Activated CD8-positive, alpha-beta T cell treated with anti-CD3 and anti-CD28 coated beads, Interleukin-2, amount 10 ng/mL, durations not matched to agents 7 days and 5 days (primary cell): ENCODE measurements around the gene ZEB2. TPM values are rescaled to one million over a fixed set of nuclear protein-coding genes. Genes with fewer than 3 reads are reported as not detected.

Experiments
- ATAC-seq: fragments of 150-1000 bp; cut with Tn5 transposase; one replicate; pipeline ENCODE4 v1.10.0; 2021; ENCODE audit warnings: moderate library complexity
- CTCF ChIA-PET: fragments of 350-600 bp; sonication (Branson Sonifier 250); formaldehyde crosslinking; loops from one replicate; lab custom pipeline; 2021; ENCODE audit warnings: antibody characterized with exemption; lab: Charles Lee
- POLR2A ChIA-PET: fragments of 350-600 bp; sonication (Branson Sonifier 250); formaldehyde crosslinking; loops from one replicate; lab custom pipeline; 2021; ENCODE audit warnings: antibody characterized with exemption; lab: Charles Lee
- DNase-seq: peaks from one replicate; pipeline ENCODE4 v3.0.0-alpha.2; 2020
- H3K27ac Mint-ChIP-seq: one replicate; pipeline ENCODE4 v1.8.0; 2021; ENCODE audit warnings: mild to moderate bottlenecking, mixed read lengths
- H3K27me3 Mint-ChIP-seq: one replicate; pipeline ENCODE4 v1.8.0; 2021; ENCODE audit warnings: low read depth, mixed read lengths
- H3K36me3 Mint-ChIP-seq: one replicate; pipeline ENCODE4 v1.8.0; 2021; ENCODE audit warnings: low read depth, mixed read lengths
- H3K4me1 Mint-ChIP-seq: one replicate; pipeline ENCODE4 v1.8.0; 2021; ENCODE audit warnings: low read depth, mixed read lengths
- H3K4me3 Mint-ChIP-seq: one replicate; pipeline ENCODE4 v1.8.0; 2021; ENCODE audit warnings: mild to moderate bottlenecking, mixed read lengths
- H3K9me3 Mint-ChIP-seq: one replicate; pipeline ENCODE4 v1.8.0; 2022; ENCODE audit warnings: mixed read lengths; ENCODE audit not compliant: insufficient read depth
- total RNA-seq, 2 experiments: library from RNA; stranded (reverse); gene quantifications; one replicate each; pipeline ENCODE4 v1.2.3, GENCODE V29; 2021

Gene ZEB2
- total RNA-seq, 2 experiments from 2014 or later, result 4.0 to 5.7 TPM

DNA sequence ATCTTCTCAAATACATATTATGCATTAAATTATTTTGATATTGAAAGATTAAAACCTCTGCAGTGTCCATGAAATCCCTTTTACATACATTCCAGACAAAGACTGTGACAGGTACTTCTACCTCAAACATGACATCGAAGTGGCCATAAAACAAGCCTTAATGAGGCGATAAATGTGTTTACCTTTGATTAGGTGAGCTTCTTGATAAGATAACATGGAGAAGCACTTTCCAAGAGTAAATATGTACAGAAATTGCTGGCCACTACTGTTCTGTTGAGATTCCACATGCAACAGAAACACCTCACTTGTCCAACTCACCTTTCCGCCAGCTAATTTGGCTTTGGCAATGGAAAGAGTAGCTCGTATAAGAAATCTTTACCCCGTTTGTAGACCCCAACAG is 55.2 kb downstream of the ZEB2 start:
- no peaks in the 10 kb centered on the region for H3K9me3 Mint-ChIP-seq
- CTCF ChIA-PET, result interaction anchor here (1.2 to 1.4 kb wide), 2 partner anchors 15 to 39 kb away, joined by 3 to 4 read pairs; no protein-coding TSS in a partner anchor
- no peak overlapping the region for H3K4me3 Mint-ChIP-seq
- H3K4me1 Mint-ChIP-seq, result peaks cover 4% of the 10 kb centered on the region
- DNase-seq (no peak), ATAC-seq (no peak)
- H3K27ac Mint-ChIP-seq, result no peak overlapping the region
- no peaks in the 10 kb centered on the region for H3K36me3 Mint-ChIP-seq
- POLR2A ChIA-PET, result no interaction called here
- H3K27me3 Mint-ChIP-seq, result no peaks in the 10 kb centered on the region

DNA sequence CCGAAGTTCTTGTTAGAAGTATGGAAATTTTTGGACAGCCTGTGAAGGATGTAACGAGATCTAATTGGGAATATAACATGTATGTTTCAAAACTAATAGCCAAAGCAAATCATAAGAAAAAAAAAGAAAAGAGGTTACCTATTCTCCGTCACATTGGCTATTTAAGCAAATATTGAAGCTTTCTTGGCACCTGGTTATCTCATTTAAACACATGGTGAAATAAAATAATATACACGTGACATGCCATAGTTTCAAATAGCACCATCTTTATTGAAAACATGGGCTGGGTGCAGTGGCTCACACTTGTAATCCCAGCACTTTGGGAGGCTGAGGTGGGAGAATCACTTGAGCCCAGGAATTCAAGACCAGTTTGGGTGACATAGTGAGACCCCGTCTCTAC is 56.7 kb downstream of the ZEB2 start:
- Mint-ChIP-seq H3K36me3 (no peaks in the 10 kb centered on the region), H3K4me3 (no peak overlapping the region), H3K4me1 (peaks cover 16% of the 10 kb centered on the region), H3K27me3 (no peaks in the 10 kb centered on the region), H3K27ac (no peak overlapping the region), H3K9me3 (no peaks in the 10 kb centered on the region)
- ChIA-PET CTCF (interaction anchor here (1.4 kb wide), 1 partner anchor 14 kb away, joined by 4 read pairs; no protein-coding TSS in a partner anchor), POLR2A (no interaction called here)
- no peak for DNase-seq
- ATAC-seq, result no peak

DNA sequence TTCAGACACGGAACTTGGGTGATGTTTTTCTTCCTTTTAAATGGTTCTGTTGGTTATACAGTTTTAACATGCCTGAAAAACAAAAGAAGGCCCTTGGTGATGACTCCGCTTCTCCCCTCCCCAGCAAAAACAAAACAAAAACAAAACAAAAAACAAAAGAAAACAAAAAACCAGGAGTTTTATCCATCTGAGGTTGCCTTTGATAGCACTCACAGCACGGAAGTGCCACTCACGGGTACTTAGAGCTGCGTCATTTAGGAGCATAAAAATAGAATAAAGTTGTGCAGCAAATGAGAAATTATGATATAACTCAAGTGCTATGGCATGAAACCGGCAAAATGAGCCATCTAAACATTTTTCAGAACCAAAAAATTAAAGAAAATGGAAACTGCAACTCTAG is 57.7 kb downstream of the ZEB2 start:
- H3K27ac Mint-ChIP-seq, result no peak overlapping the region
- H3K4me3 Mint-ChIP-seq, result no peak overlapping the region
- H3K36me3 Mint-ChIP-seq, result no peaks in the 10 kb centered on the region
- H3K27me3 Mint-ChIP-seq, result no peaks in the 10 kb centered on the region
- H3K4me1 Mint-ChIP-seq, result peaks cover 17% of the 10 kb centered on the region
- ChIA-PET CTCF (no interaction called here), POLR2A (no interaction called here)
- no peak for ATAC-seq
- no peaks in the 10 kb centered on the region for H3K9me3 Mint-ChIP-seq
- no peak for DNase-seq

DNA sequence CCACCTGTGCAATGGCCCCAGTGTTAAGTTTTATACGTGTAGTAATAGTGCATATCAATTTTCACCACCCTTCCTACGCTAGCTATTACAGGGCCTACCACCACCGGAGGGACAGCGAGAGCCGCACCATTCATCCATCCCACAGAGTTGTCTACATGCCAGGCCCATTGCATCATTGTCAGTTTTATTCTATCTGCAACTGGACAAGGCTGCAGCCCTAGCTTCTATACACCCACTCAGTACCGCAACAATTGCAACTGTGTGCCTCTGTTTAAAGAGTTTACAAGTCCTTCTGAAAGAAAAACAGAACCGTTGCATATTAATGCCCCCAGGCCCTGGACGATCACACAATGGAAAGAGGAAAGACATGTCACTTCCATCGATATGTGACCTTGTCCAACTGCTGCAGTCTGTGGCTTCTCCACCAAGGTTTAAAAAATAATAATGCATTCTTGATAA is 58.6 kb downstream of the ZEB2 start:
- Mint-ChIP-seq H3K4me1 (peaks cover 17% of the 10 kb centered on the region), H3K27me3 (no peaks in the 10 kb centered on the region), H3K36me3 (no peaks in the 10 kb centered on the region), H3K4me3 (no peak overlapping the region), H3K9me3 (no peaks in the 10 kb centered on the region), H3K27ac (no peak overlapping the region)
- DNase-seq (no peak), ATAC-seq (no peak)
- ChIA-PET CTCF (no interaction called here), POLR2A (no interaction called here)

DNA sequence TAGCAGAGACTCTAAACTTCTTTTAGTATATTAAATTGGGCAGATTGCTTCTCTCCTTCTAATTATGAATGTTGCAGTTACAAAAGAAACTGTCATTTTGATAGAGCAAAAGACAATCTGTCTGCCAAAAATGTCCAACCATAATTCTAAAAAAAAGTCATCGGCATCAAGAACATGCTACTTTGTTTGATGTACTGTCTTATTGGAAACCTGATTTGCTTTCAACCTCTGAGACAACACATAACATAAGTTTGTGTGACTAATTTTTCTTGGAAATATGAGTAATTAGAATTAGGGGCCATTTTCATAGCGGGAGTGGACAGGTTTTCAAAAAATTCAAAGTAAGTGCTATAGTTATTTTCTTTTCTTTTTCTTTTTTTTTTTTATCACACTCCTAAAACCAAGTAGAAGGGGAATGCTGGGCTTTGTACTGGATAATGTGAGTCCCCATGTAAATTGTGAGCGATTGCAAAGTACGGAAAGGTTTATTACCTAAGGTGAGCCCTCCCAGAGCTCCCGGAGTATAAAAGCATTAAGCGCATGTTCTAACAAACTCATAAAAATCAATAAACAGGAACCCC is 59.1 kb downstream of the ZEB2 start:
- Mint-ChIP-seq H3K4me3 (no peak overlapping the region), H3K9me3 (no peaks in the 10 kb centered on the region), H3K27ac (no peak overlapping the region), H3K36me3 (no peaks in the 10 kb centered on the region), H3K27me3 (no peaks in the 10 kb centered on the region), H3K4me1 (peaks cover 17% of the 10 kb centered on the region)
- POLR2A ChIA-PET, result interaction anchor here (0.6 kb wide), 1 partner anchor 136 kb away, joined by 3 read pairs; no protein-coding TSS in a partner anchor
- CTCF ChIA-PET, result no interaction called here
- no peak for ATAC-seq
- DNase-seq, result no peak

DNA sequence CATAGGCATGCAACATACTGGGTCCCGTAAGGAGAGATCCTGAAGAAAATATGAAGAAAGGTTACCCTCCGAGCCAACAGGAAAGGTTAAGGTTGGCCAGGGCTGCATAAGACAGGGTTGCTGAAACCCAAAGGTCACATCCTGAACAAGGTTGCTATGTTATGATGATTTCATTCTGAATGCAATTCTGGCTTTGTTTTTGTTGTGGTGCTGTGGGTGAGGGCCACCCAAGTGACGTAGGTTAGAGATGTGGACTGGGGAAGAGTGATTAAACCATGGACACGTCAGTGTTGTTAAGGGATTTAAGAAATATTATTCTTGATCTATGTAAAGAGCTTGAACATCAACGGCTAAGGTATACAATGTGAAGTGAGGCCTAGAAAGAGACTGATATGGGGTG is 60.0 kb downstream of the ZEB2 start:
- Mint-ChIP-seq H3K4me1 (peaks cover 23% of the 10 kb centered on the region), H3K27me3 (no peaks in the 10 kb centered on the region), H3K36me3 (no peaks in the 10 kb centered on the region), H3K9me3 (no peaks in the 10 kb centered on the region), H3K4me3 (no peak overlapping the region), H3K27ac (peak overlapping the region; percentile 36)
- ATAC-seq (peak; percentile 83), DNase-seq (peak; percentile 33)
- CTCF ChIA-PET, result interaction anchor here (1.5 kb wide), 1 partner anchor 10 kb away, joined by 7 read pairs; no protein-coding TSS in a partner anchor
- POLR2A ChIA-PET, result interaction anchor here (0.6 kb wide), 1 partner anchor 135 kb away, joined by 3 read pairs; no protein-coding TSS in a partner anchor

DNA sequence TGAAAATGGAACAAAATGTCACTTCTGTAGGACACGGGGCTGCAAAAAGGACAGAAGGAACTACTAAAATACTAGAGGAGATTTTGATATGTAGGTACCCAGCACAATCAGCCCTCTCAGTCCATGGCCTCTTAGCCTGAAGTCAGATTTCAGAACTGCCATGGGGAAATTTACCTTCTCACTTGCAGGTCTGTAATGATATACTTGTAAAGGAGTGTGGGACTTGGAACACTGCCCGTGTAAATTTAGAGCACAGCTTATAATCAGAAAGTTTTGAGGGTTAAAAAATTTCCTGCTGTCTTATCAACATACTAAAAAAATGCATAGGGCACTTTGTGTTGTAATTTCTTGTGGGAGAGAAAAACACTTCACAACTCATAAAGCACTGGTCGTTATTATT is 60.6 kb downstream of the ZEB2 start:
- Mint-ChIP-seq H3K36me3 (no peaks in the 10 kb centered on the region), H3K4me3 (no peak overlapping the region), H3K4me1 (peaks cover 29% of the 10 kb centered on the region), H3K27me3 (no peaks in the 10 kb centered on the region), H3K27ac (no peak overlapping the region), H3K9me3 (no peaks in the 10 kb centered on the region)
- ChIA-PET CTCF (interaction anchor here (1.2 to 1.5 kb wide), 2 partner anchors 10 to 60 kb away, joined by 3 to 7 read pairs; no protein-coding TSS in a partner anchor), POLR2A (no interaction called here)
- ATAC-seq, result no peak
- DNase-seq, result no peak

DNA sequence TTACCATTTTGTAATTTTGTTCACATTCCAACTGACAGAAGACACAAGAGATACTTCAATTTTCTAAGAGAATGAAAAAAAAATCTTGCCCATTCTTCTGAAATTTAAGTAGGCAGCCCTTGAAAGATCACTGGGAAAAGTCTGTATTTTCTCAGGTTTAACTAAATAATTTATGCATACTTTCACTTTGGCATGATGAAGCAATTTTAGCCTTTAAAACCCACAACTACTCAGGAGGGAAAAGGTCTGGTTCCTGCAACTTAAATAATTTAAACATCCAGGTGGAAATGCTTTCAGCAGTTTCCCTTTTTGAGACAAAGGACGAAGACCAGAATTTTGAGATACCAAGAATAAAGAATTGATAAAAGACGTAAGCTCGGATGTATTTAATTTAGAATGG is 61.4 kb downstream of the ZEB2 start:
- ChIA-PET POLR2A (no interaction called here), CTCF (interaction anchor here (1.2 kb wide), 1 partner anchor 61 kb away, joined by 3 read pairs; no protein-coding TSS in a partner anchor)
- Mint-ChIP-seq H3K36me3 (no peaks in the 10 kb centered on the region), H3K9me3 (no peaks in the 10 kb centered on the region), H3K27me3 (no peaks in the 10 kb centered on the region), H3K27ac (no peak overlapping the region), H3K4me1 (peaks cover 29% of the 10 kb centered on the region), H3K4me3 (no peak overlapping the region)
- DNase-seq (no peak), ATAC-seq (no peak)

DNA sequence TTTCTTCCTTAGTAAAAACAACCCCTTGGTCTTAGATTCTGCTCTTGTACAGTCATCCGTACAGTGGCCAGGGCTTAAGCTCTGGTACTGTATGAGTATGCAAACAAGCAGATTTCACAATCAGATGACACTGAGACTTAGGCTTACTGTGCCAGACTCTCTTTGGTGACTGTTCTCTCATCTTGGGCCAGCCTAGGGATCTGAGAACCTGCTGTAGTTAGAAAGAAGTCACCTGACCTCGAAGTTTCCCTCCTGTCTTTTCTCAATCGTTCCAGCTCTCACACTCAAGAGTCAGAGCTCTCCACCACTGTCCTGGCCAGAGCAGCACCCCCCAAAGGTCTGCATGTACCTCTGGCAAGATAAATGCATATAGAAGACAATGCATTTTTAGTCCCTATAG is 63.2 kb downstream of the ZEB2 start:
- ChIA-PET CTCF (no interaction called here), POLR2A (no interaction called here)
- H3K4me1 Mint-ChIP-seq, result peaks cover 40% of the 10 kb centered on the region
- no peaks in the 10 kb centered on the region for H3K9me3 Mint-ChIP-seq
- no peaks in the 10 kb centered on the region for H3K36me3 Mint-ChIP-seq
- DNase-seq, result no peak
- H3K27ac Mint-ChIP-seq, result no peak overlapping the region
- no peaks in the 10 kb centered on the region for H3K27me3 Mint-ChIP-seq
- ATAC-seq, result no peak
- no peak overlapping the region for H3K4me3 Mint-ChIP-seq

DNA sequence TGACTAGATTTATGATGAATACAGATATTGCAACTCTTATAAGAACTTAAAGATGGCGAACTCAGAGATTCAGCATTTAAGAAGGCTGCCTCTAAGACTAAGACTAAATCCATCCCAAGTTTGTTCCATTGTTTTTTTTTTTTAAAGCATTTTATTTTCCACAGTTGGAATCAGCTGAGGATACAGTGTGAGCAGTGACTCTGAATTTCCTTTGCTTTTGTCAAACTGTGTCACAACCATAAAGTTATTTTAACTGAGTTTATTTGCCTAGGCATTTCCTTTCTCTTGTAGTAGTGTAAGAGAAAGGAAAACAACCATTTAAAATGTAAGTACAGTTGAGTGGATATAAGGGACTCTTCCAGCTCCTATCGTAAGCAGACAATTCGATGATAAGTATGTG is 63.9 kb downstream of the ZEB2 start:
- Mint-ChIP-seq H3K27me3 (no peaks in the 10 kb centered on the region), H3K4me1 (peaks cover 43% of the 10 kb centered on the region), H3K36me3 (no peaks in the 10 kb centered on the region), H3K27ac (no peak overlapping the region), H3K4me3 (no peak overlapping the region), H3K9me3 (no peaks in the 10 kb centered on the region)
- ATAC-seq, result no peak
- POLR2A ChIA-PET, result no interaction called here
- no peak for DNase-seq
- CTCF ChIA-PET, result no interaction called here

DNA sequence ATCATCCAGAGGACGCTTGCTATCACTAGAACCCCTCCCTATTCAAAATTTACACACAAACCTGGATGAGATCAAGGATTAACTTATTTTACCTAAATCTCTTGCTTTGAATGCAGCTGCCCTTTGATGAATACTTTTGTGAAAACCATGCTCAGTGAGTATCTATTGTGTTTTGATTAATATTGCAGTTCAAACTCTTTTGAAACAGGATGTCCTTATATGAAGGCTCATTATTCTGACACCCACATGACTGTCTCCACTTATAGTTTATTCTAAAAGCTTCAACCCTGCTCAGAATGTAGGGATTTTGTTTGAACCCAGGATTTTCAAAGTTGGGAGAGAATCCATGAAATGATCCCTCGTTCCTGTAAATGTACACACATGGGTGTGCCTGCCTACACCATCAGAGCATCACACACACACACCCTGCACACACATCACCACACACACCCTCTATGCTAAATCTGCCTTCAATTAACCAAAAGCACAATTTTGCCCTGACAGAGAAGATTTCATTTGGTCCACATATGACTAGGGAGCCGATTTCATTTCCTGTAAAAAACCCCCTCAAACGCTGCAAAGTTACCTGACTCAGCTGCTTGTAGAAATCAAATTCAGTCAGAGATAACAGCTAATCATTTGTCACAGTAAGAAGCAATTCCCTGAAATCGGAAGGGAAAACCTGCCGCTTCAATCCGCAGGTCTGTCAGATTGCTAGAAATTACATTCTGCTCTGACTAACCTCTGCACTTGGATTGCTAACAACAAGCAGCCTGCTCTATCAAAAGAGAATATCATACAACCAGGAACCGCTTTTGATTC is 65.2 kb downstream of the ZEB2 start:
- ChIA-PET CTCF (interaction anchor here (1.4 kb wide), 1 partner anchor 11 kb away, joined by 3 read pairs; no protein-coding TSS in a partner anchor), POLR2A (no interaction called here)
- H3K36me3 Mint-ChIP-seq, result no peaks in the 10 kb centered on the region

More for the DNA sequence above, 65.2 kb downstream of the ZEB2 start:
- no peaks in the 10 kb centered on the region for H3K27me3 Mint-ChIP-seq
- H3K4me1 Mint-ChIP-seq, result peaks cover 39% of the 10 kb centered on the region
- H3K27ac Mint-ChIP-seq, result no peak overlapping the region
- DNase-seq (no peak), ATAC-seq (peak; percentile 41)
- no peak overlapping the region for H3K4me3 Mint-ChIP-seq
- H3K9me3 Mint-ChIP-seq, result no peaks in the 10 kb centered on the region
